Suppressor macrophage treated with lipopolysaccharide for 4 hours (primary cell): ENCODE results near the gene CKS2.
"Not testable (repeated sequence)": the region's sequence is repeated elsewhere in the genome, so short reads cannot be mapped to it uniquely, and the experiment has no call there.

Experiments
- DNase-seq: peaks from one replicate; pipeline ENCODE4 v3.0.0-alpha.2; 2020

CKS2 gene

GRCh38 chr9:89310475-89311345 is at the start of gene CKS2:
Gene CKS2 (plus strand): TSS chr9:89311195. CDS start chr9:89311293, 98 bp downstream.
- DNase-seq = peak; percentile 100

- DNase-seq = no peak
These were observed 37.3 kb upstream of the CKS2 start for GRCh38 chr9:89273528-89274279.

GRCh38 chr9:89274838-89275237 is 36.2 kb upstream of the CKS2 start:
- DNase-seq = peak; percentile 10

GRCh38 chr9:89276040-89276439 is 35.0 kb upstream of the CKS2 start:
- DNase-seq = not testable (repeated sequence)

GRCh38 chr9:89277043-89277442 is 34.0 kb upstream of the CKS2 start:
- DNase-seq = no peak

GRCh38 chr9:89277454-89277853 is 33.5 kb upstream of the CKS2 start:
- no peak for DNase-seq

- DNase-seq = no peak
These were observed 32.4 kb upstream of the CKS2 start for GRCh38 chr9:89278551-89278950.

GRCh38 chr9:89278997-89279739 is 31.8 kb upstream of the CKS2 start:
- DNase-seq = peak; percentile 73

GRCh38 chr9:89281106-89281505 is 29.9 kb upstream of the CKS2 start:
- DNase-seq = no peak

- DNase-seq = not testable (repeated sequence)
These were observed 28.6 kb upstream of the CKS2 start for GRCh38 chr9:89282248-89282968.

- no peak for DNase-seq
These were observed 26.9 kb upstream of the CKS2 start for GRCh38 chr9:89284076-89284475.

GRCh38 chr9:89291741-89292140 is 19.3 kb upstream of the CKS2 start:
- no peak for DNase-seq

- DNase-seq = no peak
These were observed 18.0 kb upstream of the CKS2 start for GRCh38 chr9:89293014-89293413.

GRCh38 chr9:89295400-89295799 is 15.6 kb upstream of the CKS2 start:
- DNase-seq = no peak

GRCh38 chr9:89301996-89302395 is 9.0 kb upstream of the CKS2 start:
- DNase-seq = not testable (repeated sequence)

- no peak for DNase-seq
These were observed 6.8 kb upstream of the CKS2 start for GRCh38 chr9:89304020-89304833.

- DNase-seq = no peak
These were observed 6.2 kb upstream of the CKS2 start for GRCh38 chr9:89304834-89305188.

GRCh38 chr9:89305868-89306267 is 5.1 kb upstream of the CKS2 start:
- DNase-seq = no peak

GRCh38 chr9:89309166-89309565 is 1.8 kb upstream of the CKS2 start:
- no peak for DNase-seq

- no peak for DNase-seq
These were observed 1.2 kb upstream of the CKS2 start for GRCh38 chr9:89309608-89310474.
